Activated naive CD4-positive, alpha-beta T cell treated with anti-CD3 and anti-CD28 coated beads, Interleukin-2, amount 50 U/mL, for 24 hours (primary cell): ENCODE measurements around the gene PI4KB.
"Not testable (repeated sequence)": the region's sequence is repeated elsewhere in the genome, so short reads cannot be mapped to it uniquely, and the experiment has no call there.

Experiments used
- H3K27ac Mint-ChIP-seq: one replicate; pipeline ENCODE4 v1.8.0; 2021; ENCODE audit warnings: mild to moderate bottlenecking, mixed read lengths
- H3K27me3 Mint-ChIP-seq: one replicate; pipeline ENCODE4 v1.8.0; 2021; ENCODE audit warnings: mixed read lengths
- H3K36me3 Mint-ChIP-seq: one replicate; pipeline ENCODE4 v1.8.0; 2021; ENCODE audit warnings: mixed read lengths
- H3K4me1 Mint-ChIP-seq: one replicate; pipeline ENCODE4 v1.8.0; 2021; ENCODE audit warnings: mixed read lengths
- H3K4me3 Mint-ChIP-seq: one replicate; pipeline ENCODE4 v1.8.0; 2021; ENCODE audit warnings: mild to moderate bottlenecking, mixed read lengths
- H3K9me3 Mint-ChIP-seq: one replicate; pipeline ENCODE4 v1.8.0; 2021; ENCODE audit warnings: mixed read lengths

The PI4KB gene

DNA sequence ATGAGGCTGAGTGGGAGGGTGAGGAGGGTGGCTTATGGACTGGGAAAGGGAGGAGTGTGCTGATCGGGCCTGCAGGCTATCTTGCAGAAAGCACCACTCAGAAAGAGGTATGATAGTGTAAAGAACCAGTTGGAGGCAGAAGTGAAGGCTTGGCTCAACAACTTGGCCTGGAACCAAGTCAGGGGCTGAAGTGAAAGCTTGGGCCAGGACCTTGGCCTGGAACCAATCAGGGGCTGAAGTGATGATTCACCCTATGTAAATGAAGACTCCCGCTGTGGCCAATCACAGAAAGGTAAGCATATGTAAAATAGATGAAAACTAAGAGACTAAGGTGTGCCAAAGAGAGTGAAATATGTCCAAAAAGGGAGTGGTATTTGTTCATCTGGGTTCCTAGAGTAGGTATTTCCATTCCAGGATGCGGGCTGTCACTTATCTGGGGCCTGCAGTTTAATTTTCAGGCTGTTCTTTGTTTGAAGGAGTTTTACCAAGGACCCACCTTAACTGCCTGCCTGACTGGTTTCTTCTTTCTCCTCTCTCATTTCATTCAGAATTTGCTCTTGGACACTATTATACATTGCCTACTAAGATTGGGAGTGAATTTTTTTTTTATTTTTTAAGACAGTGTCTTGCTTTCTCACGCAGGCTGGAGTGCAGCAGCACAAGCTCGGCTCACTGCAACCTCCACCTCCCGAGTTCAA lies 25.0 kb upstream of the PI4KB start:
- no peaks in the 10 kb centered on the region for H3K9me3 Mint-ChIP-seq
- no peak overlapping the region for H3K4me3 Mint-ChIP-seq
- no peaks in the 10 kb centered on the region for H3K27me3 Mint-ChIP-seq
- H3K27ac Mint-ChIP-seq, result no peak overlapping the region
- H3K36me3 Mint-ChIP-seq, result no peaks in the 10 kb centered on the region
- H3K4me1 Mint-ChIP-seq, result peaks cover 9% of the 10 kb centered on the region

DNA sequence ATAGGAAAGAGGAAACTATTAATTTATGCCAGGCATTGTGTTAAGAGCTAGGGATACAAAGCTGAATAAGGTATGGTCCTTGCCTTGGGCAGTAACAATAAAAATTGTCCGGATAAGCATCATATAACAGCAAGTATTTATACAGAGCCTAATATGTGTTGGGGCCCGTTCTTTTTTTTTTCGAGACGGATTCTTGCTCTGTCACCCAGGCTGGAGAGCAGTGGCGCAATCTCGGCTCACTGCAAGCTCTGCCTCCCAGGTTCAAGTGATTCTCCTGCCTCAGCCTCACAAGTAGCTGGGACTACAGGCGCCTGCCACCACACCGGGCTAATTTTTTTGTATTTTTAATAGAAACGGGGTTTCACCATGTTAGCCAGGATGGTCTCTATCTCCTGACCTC lies 23.1 kb upstream of the PI4KB start:
- not testable (repeated sequence) for H3K27me3 Mint-ChIP-seq, H3K36me3 Mint-ChIP-seq, H3K4me3 Mint-ChIP-seq, H3K27ac Mint-ChIP-seq, H3K9me3 Mint-ChIP-seq
- H3K4me1 Mint-ChIP-seq, result peaks cover 25% of the 10 kb centered on the region

- H3K4me3 Mint-ChIP-seq, result peak overlapping the region; percentile 94
- peak overlapping the region; percentile 99 for H3K27ac Mint-ChIP-seq
- H3K9me3 Mint-ChIP-seq, result no peaks in the 10 kb centered on the region
- H3K27me3 Mint-ChIP-seq, result no peaks in the 10 kb centered on the region
- peaks cover 8% of the 10 kb centered on the region for H3K36me3 Mint-ChIP-seq
- peaks cover 45% of the 10 kb centered on the region for H3K4me1 Mint-ChIP-seq
These were observed 20.5 kb upstream of the PI4KB start for GRCh38 chr1:151347523-151348246.

- no peaks in the 10 kb centered on the region for H3K9me3 Mint-ChIP-seq
- H3K4me3 Mint-ChIP-seq, result peak within 1 kb of the TSS; percentile 94
- H3K36me3 Mint-ChIP-seq, result peaks cover 10% of the 10 kb centered on the region
- H3K4me1 Mint-ChIP-seq, result peaks cover 45% of the 10 kb centered on the region
- no peaks in the 10 kb centered on the region for H3K27me3 Mint-ChIP-seq
- peak within 1 kb of the TSS; percentile 99 for H3K27ac Mint-ChIP-seq
These were observed 19.7 kb upstream of the PI4KB start, which contains the start of gene RFX5 for GRCh38 chr1:151346769-151347522. Gene RFX5 (minus strand): TSS chr1:151347252. CDS start chr1:151346320, 932 bp downstream.

GRCh38 chr1:151346082-151346768 lies 19.0 kb upstream of the PI4KB start:
- Mint-ChIP-seq H3K27me3 (no peaks in the 10 kb centered on the region), H3K9me3 (no peaks in the 10 kb centered on the region), H3K4me1 (peaks cover 45% of the 10 kb centered on the region), H3K27ac (peak overlapping the region; percentile 99), H3K36me3 (peaks cover 10% of the 10 kb centered on the region), H3K4me3 (peak overlapping the region; percentile 94)

GRCh38 chr1:151344291-151344690 lies 17.1 kb upstream of the PI4KB start:
- peak overlapping the region; percentile 64 for H3K27ac Mint-ChIP-seq
- peaks cover 56% of the 10 kb centered on the region for H3K4me1 Mint-ChIP-seq
- no peaks in the 10 kb centered on the region for H3K9me3 Mint-ChIP-seq
- H3K36me3 Mint-ChIP-seq, result peaks cover 10% of the 10 kb centered on the region
- peak overlapping the region; percentile 30 for H3K4me3 Mint-ChIP-seq
- no peaks in the 10 kb centered on the region for H3K27me3 Mint-ChIP-seq

- Mint-ChIP-seq H3K9me3 (no peaks in the 10 kb centered on the region), H3K4me1 (peaks cover 56% of the 10 kb centered on the region), H3K36me3 (peaks cover 10% of the 10 kb centered on the region), H3K27ac (no peak overlapping the region), H3K27me3 (no peaks in the 10 kb centered on the region), H3K4me3 (no peak overlapping the region)
These were observed 16.4 kb upstream of the PI4KB start for GRCh38 chr1:151343587-151343986.

- H3K4me3 Mint-ChIP-seq, result no peak overlapping the region
- peaks cover 10% of the 10 kb centered on the region for H3K36me3 Mint-ChIP-seq
- H3K4me1 Mint-ChIP-seq, result peaks cover 52% of the 10 kb centered on the region
- H3K27me3 Mint-ChIP-seq, result no peaks in the 10 kb centered on the region
- no peaks in the 10 kb centered on the region for H3K9me3 Mint-ChIP-seq
- H3K27ac Mint-ChIP-seq, result peak overlapping the region; percentile 79
These were observed 15.4 kb upstream of the PI4KB start for GRCh38 chr1:151342569-151342968.

DNA sequence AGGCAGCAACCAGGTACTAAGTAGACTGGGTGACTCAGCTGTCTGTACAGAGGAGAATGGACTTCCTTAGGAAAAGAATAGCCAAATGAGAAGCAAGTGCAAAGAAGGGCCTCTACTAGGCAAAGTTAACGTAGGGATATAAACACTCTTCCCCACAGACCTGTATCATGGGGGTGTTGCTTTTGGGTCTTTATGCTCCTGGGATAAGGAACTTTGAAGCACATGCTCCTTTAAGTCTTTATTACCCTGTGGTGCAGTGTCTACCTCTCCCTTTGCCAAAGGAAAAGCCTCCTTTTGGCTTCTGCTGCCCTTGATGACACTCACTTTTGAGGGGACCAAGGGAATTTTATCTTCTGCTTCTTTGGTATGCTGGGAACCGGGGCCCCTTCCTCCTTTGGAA lies 14.8 kb upstream of the PI4KB start:
- H3K27ac Mint-ChIP-seq, result no peak overlapping the region

DNA sequence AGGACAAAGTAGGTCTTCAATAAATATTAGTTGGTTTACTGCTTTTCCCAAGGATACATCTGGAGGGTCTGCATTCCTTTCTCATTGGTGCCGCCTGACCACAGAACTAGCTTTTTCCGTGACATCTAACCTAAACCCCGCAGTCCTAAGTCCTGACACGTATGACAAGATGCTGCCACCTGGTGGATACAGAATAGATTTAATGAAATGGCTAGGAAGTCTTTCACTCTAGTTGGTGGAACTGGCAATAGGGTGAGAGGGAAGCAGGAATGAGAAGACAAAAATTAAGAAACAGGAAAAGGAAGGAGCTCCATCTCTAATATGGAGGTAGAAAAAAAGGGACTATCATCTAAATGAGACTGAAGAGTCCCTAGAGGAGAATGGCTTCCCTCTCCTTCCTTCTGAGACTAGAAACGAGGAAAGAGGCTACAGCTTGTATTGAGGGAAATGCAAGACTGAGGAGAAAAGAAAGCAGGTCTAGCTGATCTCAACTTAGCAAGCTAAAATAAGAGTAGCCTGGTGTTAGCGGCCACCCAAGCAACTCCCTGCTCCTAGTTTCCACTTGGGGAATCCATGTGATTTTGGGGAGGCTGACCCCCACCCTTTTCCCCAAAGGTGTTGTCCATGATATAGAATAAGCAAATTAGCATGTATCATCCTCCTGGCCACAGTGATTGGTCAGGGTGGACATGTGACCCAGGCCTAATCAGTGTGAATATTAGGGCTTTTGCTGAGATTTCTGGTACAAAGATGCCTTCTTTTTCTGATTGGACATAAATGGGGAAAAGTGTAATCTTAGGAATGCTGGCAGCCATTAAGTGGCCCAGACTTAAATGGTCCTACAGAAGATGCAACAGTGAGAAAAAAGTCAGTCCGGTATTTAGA lies 13.9 kb upstream of the PI4KB start:
- Mint-ChIP-seq H3K36me3 (peaks cover 8% of the 10 kb centered on the region), H3K9me3 (no peaks in the 10 kb centered on the region), H3K27me3 (no peaks in the 10 kb centered on the region), H3K4me1 (peaks cover 37% of the 10 kb centered on the region), H3K27ac (peak overlapping the region; percentile 61), H3K4me3 (no peak overlapping the region)

More for the DNA sequence above, 14.8 kb upstream of the PI4KB start:
- Mint-ChIP-seq H3K36me3 (peaks cover 10% of the 10 kb centered on the region), H3K4me1 (peaks cover 46% of the 10 kb centered on the region), H3K27me3 (no peaks in the 10 kb centered on the region), H3K9me3 (no peaks in the 10 kb centered on the region), H3K4me3 (no peak overlapping the region)

GRCh38 chr1:151336556-151336955 lies 9.3 kb upstream of the PI4KB start:
- Mint-ChIP-seq H3K27ac (peak overlapping the region; percentile 30), H3K9me3 (no peaks in the 10 kb centered on the region), H3K4me1 (peaks cover 11% of the 10 kb centered on the region), H3K4me3 (no peak overlapping the region), H3K36me3 (no peaks in the 10 kb centered on the region), H3K27me3 (no peaks in the 10 kb centered on the region)

- Mint-ChIP-seq H3K36me3 (no peaks in the 10 kb centered on the region), H3K4me1 (peaks cover 2% of the 10 kb centered on the region), H3K27me3 (no peaks in the 10 kb centered on the region), H3K27ac (no peak overlapping the region), H3K9me3 (no peaks in the 10 kb centered on the region), H3K4me3 (no peak overlapping the region)
These were observed 7.6 kb upstream of the PI4KB start for GRCh38 chr1:151334822-151335221.

- H3K27ac Mint-ChIP-seq, result peak overlapping the region; percentile 96
- peak overlapping the region; percentile 96 for H3K4me3 Mint-ChIP-seq
- no peaks in the 10 kb centered on the region for H3K36me3 Mint-ChIP-seq
- H3K4me1 Mint-ChIP-seq, result peaks cover 29% of the 10 kb centered on the region
- no peaks in the 10 kb centered on the region for H3K9me3 Mint-ChIP-seq
- H3K27me3 Mint-ChIP-seq, result no peaks in the 10 kb centered on the region
These were observed 873 bp upstream of the PI4KB start for GRCh38 chr1:151327903-151328674.

DNA sequence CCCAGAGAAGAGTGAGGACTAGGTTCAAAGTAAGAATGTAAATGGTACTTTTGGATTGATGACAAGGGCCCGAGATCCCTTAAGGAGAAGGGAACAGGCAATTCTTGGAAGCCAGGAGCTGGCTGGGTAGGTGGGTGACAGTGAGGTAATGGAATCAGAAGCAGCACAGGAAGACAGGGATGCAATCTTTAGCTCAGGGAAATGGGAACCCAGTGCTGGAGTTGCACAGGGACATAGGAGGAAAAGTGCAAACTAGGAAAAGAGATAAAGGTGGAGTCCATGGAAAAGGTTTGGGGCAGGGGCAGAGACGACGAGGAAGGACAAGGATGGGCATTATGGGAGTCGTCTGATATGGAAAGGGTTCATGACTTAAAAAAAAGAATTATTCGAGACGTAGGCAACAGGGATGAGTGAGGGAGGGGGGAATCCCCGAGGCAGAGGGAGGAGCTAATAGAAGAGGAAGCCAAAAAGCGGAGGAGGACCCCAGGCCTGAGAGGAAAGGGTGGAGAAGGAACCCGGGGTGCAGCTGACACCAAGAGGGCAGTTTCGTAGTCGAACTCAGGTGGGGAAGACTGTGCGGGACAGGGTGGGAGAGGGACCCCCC lies 495 bp downstream of the PI4KB start:
- no peaks in the 10 kb centered on the region for H3K9me3 Mint-ChIP-seq
- H3K36me3 Mint-ChIP-seq, result no peaks in the 10 kb centered on the region
- peak overlapping the region; percentile 96 for H3K4me3 Mint-ChIP-seq
- H3K4me1 Mint-ChIP-seq, result peaks cover 41% of the 10 kb centered on the region
- no peaks in the 10 kb centered on the region for H3K27me3 Mint-ChIP-seq
- peak overlapping the region; percentile 93 for H3K27ac Mint-ChIP-seq
